ENCODE measurements around the gene PEX14.
A peak's percentile ranks its signal among the peaks of the same experiment; 100 is the strongest.

The PEX14 gene

GRCh38 chr1:10634428-10635084, 159.8 kb downstream of the PEX14 start:
- DNase-seq (ENCODE audit: low read depth) = no peak

GRCh38 chr1:10635085-10635896, 160.5 kb downstream of the PEX14 start:
- peak; percentile 29 for DNase-seq (ENCODE audit: low read depth)

- DNase-seq (ENCODE audit: low read depth) = no peak
These were observed 161.2 kb downstream of the PEX14 start for GRCh38 chr1:10635992-10636391.

GRCh38 chr1:10637400-10637799, 162.7 kb downstream of the PEX14 start:
- no peak for DNase-seq (ENCODE audit: low read depth)

- DNase-seq (ENCODE audit: low read depth) = no peak
These were observed 163.2 kb downstream of the PEX14 start for GRCh38 chr1:10637834-10638558.

GRCh38 chr1:10638559-10639005, 163.8 kb downstream of the PEX14 start:
- no peak for DNase-seq (ENCODE audit: low read depth)

GRCh38 chr1:10639011-10639774, 164.4 kb downstream of the PEX14 start:
- no peak for DNase-seq (ENCODE audit: low read depth)

DNA sequence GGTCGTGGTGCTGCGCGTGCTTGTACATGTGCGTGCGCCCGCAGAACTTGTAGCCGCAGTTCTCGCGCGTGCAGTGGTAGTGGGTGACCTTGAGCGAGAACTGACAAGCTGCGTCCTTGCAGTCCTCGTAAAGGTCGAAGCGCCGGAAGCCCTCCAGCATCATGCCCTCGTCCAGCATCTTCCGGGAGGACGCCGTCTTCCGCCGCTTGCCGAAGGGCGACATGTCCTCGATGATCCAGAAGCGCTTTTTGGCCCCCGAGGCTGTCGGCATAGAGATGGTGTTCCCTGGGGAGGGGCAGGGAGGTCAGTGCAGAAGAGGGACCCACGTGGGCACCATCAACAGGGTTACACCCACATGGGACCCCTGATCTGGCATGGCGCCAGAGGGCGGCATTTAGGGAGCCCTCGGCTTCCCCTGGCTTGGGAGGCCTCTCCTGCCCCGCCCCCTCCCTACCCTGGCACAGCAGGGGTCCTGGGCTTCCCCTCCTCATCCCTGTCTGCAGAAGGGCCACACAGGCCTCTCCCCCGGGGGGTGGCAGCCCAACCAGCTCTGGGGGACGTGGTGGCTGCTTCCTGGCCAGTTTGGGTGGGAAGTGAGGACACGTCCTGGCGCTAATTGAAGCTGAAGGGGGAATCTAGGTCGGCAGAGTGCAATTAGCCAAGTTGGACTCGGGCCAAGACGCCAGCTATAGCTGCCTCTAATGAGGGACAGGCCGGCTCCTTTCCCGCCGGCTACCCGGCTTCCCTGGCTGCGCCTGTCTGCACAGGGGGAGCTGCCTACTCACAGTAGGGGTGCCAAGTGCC, 165.2 kb downstream of the PEX14 start:
- DNase-seq (ENCODE audit: low read depth) = no peak

DNA sequence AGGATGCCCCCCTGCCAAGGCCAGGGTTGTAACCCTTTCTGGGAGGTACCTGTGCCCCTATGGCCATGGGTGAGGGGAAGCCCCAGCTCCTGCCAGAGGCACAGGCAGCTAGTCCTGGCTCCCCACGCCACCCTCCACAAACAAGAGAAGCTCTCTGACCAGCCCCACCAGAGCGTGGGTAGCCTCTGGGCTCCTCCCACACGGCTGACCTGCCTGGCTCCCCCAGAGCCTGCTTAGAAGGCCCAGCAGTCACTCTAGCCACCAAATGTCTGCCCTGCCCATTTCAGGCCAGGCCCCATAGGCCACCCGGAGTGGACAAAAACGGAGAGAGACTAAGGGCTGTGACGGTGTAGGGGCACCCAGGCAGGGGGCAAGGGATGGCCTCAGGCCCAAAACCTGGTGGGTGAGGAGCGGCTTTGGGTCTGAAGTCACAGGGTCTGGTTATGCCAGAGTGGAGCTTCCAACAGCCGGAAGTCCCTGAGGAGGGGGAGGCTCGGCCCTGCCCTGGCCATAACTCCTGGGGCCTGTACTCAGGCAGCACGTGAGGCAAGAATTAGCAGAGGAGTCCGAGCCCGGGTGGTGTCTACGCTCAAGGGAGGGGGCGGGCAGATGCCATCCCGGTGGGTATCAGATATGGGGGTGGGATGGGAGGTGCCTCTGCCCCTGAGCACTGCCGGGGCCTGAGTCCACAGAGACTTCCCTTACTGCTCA, 166.2 kb downstream of the PEX14 start:
- no peak for DNase-seq (ENCODE audit: low read depth)

- DNase-seq (ENCODE audit: low read depth) = no peak
These were observed 167.2 kb downstream of the PEX14 start for GRCh38 chr1:10641976-10642375.

DNA sequence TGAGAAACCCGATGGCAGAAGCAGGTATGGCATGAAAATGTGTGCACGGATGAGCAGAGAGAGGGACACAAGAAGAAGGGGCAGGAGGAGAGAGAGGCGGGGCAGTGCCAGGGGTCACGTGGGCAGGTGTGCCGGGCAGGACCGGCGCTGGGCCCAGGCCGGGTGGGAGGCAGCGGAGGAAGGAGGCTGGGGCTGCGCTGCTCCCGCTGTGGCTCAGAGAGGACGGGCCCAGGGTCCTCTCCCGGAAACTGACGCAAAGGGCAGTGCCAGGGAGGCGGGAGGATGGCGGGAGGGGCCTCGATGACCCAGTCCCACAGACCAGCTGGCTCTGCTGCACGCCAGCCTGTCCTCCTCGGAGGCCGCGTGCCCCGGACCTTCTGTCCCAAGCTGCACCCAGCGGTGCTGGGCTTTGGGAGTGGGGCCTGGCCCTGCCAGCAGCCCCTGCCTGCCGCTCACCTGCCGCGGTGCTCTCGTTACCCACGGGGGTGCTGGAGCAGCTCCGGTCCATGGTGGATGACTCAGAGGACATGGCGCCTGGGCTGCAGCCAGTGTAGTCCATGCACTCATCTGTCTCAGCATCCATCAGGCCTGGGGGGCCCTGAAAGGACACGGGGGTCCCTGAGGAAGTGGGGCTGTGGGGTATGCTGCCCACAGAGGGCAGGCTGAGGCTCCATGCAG, 167.8 kb downstream of the PEX14 start:
- DNase-seq (ENCODE audit: low read depth) = no peak

GRCh38 chr1:10643607-10644306, 169.0 kb downstream of the PEX14 start:
- DNase-seq (ENCODE audit: low read depth) = no peak

DNA sequence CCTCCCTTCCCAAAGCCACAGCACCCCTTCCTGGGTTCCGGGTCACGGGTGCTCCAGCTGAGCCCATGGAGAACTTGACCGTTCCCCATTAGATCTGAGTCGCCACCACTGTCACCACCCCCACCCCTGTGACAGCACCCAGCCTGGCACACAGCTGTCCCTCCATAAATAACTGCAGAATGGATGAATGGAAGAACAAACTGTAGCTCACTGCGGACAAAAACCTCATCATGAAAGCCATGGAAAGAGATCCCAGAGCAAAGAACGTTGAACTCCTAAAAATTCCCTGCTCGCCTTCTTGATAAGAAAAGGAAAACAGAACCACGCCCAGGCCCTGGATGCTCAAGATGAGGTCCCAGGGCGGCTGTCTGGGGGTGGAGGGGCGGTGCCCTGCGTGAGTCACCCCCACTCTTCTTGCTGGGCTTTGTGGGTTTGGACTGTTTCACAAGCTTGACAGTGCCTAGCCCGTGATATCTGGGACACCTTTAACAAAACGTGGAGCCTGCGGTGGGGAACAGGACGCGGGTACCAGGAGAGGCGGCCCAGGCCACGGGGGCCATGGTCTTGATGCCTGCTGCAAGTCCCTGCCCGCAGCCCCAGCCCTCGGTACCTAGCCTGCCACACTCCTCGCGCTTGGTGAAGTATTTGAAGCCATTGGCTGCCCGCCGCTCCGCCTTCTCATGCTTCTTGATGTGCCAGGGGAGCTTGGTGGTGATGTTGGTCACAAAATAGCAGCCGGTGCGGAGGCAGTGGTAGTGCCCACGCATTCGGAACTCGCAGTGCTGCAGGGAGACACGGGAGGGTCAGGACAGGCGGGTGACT, 169.8 kb downstream of the PEX14 start:
- no peak for DNase-seq (ENCODE audit: low read depth)

- peak; percentile 79 for DNase-seq (ENCODE audit: low read depth)
These were observed 171.7 kb downstream of the PEX14 start for GRCh38 chr1:10646347-10646861.

DNA sequence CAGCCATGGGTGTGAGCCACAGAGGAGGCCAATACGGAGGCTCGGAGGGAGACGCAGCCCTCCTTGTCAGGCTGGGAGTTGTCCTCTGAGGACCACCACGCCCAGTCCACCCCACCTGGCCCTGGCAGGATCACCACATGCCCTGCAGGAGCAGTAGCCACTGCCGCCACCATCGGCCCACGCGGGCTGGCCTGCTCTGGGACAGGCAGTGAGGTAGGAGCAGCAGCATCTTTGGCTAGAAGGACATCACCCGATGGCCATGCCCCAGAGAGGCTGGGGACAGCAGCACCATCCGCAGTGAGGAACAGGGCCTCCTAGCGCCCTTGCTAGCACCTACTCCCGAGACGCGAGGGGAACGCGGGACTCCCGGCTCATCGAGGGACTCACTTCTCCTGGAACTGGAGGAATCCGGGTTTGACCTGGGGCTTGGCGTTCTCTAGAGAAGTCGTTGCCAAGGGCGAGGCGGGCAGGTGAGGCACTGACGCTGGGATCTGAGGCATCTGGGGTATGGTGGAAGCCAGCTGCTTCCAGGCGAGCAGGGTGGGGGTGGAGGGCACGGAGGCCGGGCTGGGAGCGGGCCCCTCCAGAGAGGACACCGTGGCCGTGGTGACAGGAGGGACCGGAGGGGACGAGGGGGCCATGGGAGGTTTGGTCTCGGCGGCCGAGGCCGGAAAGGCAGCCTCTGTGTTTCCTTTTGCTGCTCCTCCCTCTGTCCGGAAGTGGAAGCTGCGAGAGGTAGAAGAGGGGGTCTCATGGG, 172.8 kb downstream of the PEX14 start:
- DNase-seq (ENCODE audit: low read depth) = no peak

DNA sequence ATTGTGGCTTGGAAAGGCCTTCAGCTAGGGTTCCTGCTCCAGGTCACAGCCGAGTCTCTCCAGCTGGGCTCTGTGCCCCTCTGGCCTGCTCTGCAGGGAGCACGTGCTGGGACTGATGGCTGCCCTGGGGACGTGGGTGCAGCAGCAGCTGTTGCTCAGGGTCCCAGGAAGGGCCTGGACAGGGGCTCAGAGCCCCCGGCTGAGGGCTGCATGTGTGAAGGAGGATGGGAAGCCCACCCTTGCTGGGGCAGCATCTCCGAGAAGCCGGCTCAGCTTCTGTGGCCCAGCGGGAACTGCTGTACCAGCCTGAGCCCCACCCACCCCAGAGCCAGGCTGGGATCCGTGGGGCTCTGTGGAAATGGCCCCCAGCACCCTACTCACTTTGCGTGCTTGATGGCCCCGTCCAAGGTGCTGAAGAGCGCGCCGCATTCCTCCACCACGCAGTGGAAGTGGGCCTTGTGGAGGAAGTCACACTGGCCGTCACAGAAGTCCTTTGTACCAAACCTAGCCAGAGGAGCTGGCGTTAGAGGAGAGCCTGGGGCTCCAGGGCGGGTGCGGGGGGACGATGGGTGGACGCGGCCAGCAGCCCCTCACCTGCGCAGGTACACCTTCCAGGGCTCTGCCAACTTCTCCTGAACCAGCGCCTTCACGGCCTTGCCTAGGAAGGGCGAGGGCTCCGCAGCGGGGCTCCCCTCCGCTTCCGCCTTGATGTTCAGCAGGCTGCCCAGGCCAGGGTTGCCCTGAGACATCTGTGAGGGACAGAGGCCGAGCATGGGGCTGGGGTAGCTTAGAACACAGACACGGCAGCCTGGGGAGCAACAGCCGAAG, 174.2 kb downstream of the PEX14 start:
- DNase-seq (ENCODE audit: low read depth) = no peak
